ENCODE results near the gene SH3PXD2A. TPM values are rescaled to one million over a fixed set of nuclear protein-coding genes. Genes with fewer than 3 reads are reported as not detected.

SH3PXD2A gene
- total and polyA plus RNA-seq, 2 of the 4 experiments (the other 2 are of a cell fraction) = 6.3 to 23.0 TPM

DNA sequence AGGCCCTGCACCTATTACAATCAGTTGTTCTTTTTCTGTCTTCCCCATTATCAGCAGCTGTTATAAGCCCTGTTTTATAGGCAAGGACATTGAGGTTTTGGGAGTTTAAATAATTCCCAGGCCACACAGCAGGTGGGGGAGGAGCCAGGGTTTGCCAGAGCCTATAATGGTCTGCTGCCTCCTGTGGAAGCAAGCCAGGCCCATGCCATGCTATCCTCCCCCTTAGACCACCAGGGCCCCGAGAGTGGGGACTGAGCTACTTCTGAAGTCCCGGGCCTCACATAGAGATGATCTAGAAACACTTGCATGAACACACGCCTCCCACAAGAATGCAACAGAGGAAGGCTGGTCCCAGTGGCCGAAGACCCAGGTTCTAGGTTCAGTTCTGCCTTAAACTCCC lies 141.7 kb downstream of the SH3PXD2A start:
- Histone ChIP-seq H3K9me3 (ENCODE audit: control insufficient read depth, insufficient read depth, low read length) (no peaks in the 10 kb centered on the region), H4K20me1 (ENCODE audit: insufficient read depth, low read length) (peaks cover 4% of the 10 kb centered on the region; the same call in 1 of the 2 replicates), H3K4me2 (ENCODE audit: low read depth, low read length) (no peak overlapping the region), H3K4me1 (ENCODE audit: control insufficient read depth, insufficient read depth, low read length) (peaks cover 17% of the 10 kb centered on the region), H3K56ac (ENCODE audit: extremely low read depth, insufficient read depth, low read length) (no peak overlapping the region), H2AK5ac (ENCODE audit: low read depth, low read length) (no peak overlapping the region), H4K5ac (ENCODE audit: low read depth, low read length) (no peak overlapping the region), H2AFZ (replicated peaks; ENCODE audit: low read length, poor library complexity) (no peak overlapping the region), H3K27me3 (ENCODE audit: control insufficient read depth, insufficient read depth, low read length) (no peaks in the 10 kb centered on the region), H3K27ac (ENCODE audit: insufficient read depth, low read length) (no peak overlapping the region), H2BK20ac (ENCODE audit: low read depth, low read length) (no peak overlapping the region), H3K9me1 (ENCODE audit: insufficient read depth, low read length) (peaks cover 11% of the 10 kb centered on the region), H2AK9ac (replicated peaks; ENCODE audit: low read depth, low read length, poor library complexity) (no peak overlapping the region), H2BK120ac (ENCODE audit: low read depth, low read length) (no peak overlapping the region), H3K79me1 (ENCODE audit: low read depth in 1 of 2, low read length in 2 of 2) (peaks cover 0 to 11% of the 10 kb centered on the region in 2 experiments; a peak in 1 of 4 replicates), H3K36me3 (ENCODE audit: control insufficient read depth, insufficient read depth, low read length) (no peaks in the 10 kb centered on the region), H4K8ac (ENCODE audit: low read depth in 2 of 2, low read length in 2 of 2) (no peak overlapping the region), H3K23ac (ENCODE audit: low read depth, low read length) (no peak overlapping the region), H2BK5ac (ENCODE audit: low read depth, low read length, poor library complexity, severe bottlenecking) (no peak overlapping the region), H3K4ac (ENCODE audit: low read depth, low read length) (no peak overlapping the region), H2BK15ac (ENCODE audit: low read depth, low read length) (no peak overlapping the region), H3K18ac (ENCODE audit: low read depth, low read length) (no peak overlapping the region), H3K4me3 (ENCODE audit: insufficient read depth, low read depth, low read length) (no peak overlapping the region), H3K9ac (ENCODE audit: low read depth, low read length) (no peak overlapping the region), H4K91ac (ENCODE audit: insufficient read depth, low read depth, low read length) (no peak overlapping the region), H3K14ac (replicated peaks; ENCODE audit: low read depth, low read length) (no peak overlapping the region)
- CTCF ChIA-PET = interaction anchor here (1.8 kb wide), 1 partner anchor 143 kb away, joined by 4 read pairs; no protein-coding TSS in a partner anchor
- intact Hi-C loops (cut with micrococcal nuclease) = loop anchor here (1.0 to 2.0 kb wide), 4 partner anchors 146 to 543 kb away; no protein-coding TSS in a partner anchor
- ATAC-seq (ENCODE audit: low read depth) = no peak
- DNase-seq = no peak
- no TSS peak for BruUV-seq (replicated peaks)
- no peak for TF ChIP-seq FOS (IDR thresholded peaks at IDR 0.05; ENCODE audit: low read depth, low read length)
- no peak for TF ChIP-seq ELK1 (IDR thresholded peaks at IDR 0.05; ENCODE audit: borderline replicate concordance, low read depth, low read length)
- TF ChIP-seq SMC3 (IDR thresholded peaks at IDR 0.05; ENCODE audit: low read depth, low read length) = no peak
- no peak for TF ChIP-seq CTCF (conservative IDR thresholded peaks at IDR 0.05; ENCODE audit: low read depth, low read length)
- TF ChIP-seq MAZ (IDR thresholded peaks at IDR 0.05; ENCODE audit: borderline replicate concordance, low read depth, low read length) = no peak
- dilution Hi-C loops (cut with HindIII; ENCODE audit: low sequenced_read_pairs, unreplicated experiment) = loop anchor here (25.0 kb wide), 1 partner anchor 149 kb away; the partner anchor contains the start of gene SH3PXD2A
- in situ Hi-C loops (cut with MboI; ENCODE audit: low sequenced_read_pairs) = loop anchor here (5.0 to 25.0 kb wide), 3 partner anchors 169 to 499 kb away; no protein-coding TSS in a partner anchor
- POLR2A ChIA-PET (ENCODE audit: unreplicated experiment) = no interaction called here
- WGBS, 2 experiments (ENCODE audit: extremely low coverage in 2 of 2, insufficient read length in 1 of 2) = no CpG with 5 or more reads among the region's 4 CpGs
